Brain microvascular endothelial cell (primary cell): ENCODE data around the gene RUBCNL.

Source experiments
- DNase-seq: peaks from one replicate; pipeline ENCODE4 v3.0.0-alpha.2; 2020
- H3K27ac ChIP-seq: fragments of 250-450 bp; sonication (Bioruptor Pico); 2 replicates; pipeline ENCODE4 v1.5.1; 2020; ENCODE audit warnings: mild to moderate bottlenecking, moderate library complexity
- H3K27me3 ChIP-seq: fragments of 250-450 bp; sonication (Bioruptor Pico); replicated peaks from 2 replicates; pipeline ENCODE4 v1.5.1; 2020; ENCODE audit warnings: mild to moderate bottlenecking
- H3K36me3 ChIP-seq: fragments of 250-450 bp; sonication (Bioruptor Pico); replicated peaks from 2 replicates; pipeline ENCODE4 v1.5.1; 2020; ENCODE audit warnings: mild to moderate bottlenecking
- H3K4me3 ChIP-seq: 2 replicates; pipeline ENCODE4 v1.5.1; 2011; ENCODE audit warnings: low read depth, mild to moderate bottlenecking, control low read depth, low read length, moderate library complexity
- in situ Hi-C: cut with HindIII; loops from 2 replicates; pipeline ENCODE4 v1.10.0; 2017; ENCODE audit warnings: low sequenced_read_pairs, low pct_ligation_motif_present
- TF ChIP-seq, protein P1 (sequence below): IDR thresholded peaks from 2 replicates; pipeline ENCODE4 v1.5.1; 2011; ENCODE audit warnings: low read depth, mild to moderate bottlenecking, moderate library complexity, low read length, control low read depth, inconsistent platforms; ENCODE audit errors: missing control alignments

Gene RUBCNL

DNA sequence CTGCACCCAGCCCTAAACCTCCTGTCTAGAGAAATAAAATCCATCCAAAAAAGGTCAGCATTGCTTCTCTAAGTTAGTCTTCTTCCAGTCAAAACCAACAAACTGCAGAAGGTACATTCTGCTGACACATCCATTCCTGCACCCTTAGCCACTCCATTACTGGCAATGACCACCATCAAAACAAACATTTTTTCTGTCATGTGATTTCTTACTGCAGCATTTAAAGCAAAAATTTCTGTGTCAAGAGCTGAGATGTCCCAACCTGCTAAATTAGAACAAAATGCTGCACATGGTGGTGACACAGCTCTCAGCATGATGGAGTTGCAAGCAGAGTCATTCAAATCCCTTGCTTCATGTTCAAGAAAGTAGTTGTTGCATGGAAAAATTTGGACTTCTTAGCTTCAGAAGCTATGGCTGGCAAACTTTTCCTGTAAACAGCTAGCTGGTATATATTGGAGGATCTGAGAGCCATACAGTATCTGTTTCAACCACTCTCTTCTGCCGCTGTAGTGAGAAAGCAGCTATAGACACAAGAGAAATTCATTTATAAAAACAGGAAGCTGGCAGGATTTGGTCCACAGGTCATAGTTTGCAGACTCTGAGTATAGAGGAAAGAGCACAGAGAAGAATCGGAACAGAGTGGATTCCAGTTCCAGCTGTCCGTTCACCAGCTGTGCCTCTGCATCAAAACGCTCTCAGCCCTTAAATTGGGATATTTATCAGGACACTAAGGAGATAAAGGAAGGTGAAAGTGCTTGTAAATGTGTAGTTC is 17.4 kb downstream of the RUBCNL start:
- peak; percentile 81 for DNase-seq
- in situ Hi-C loops: no loop called here
- no peaks in the 10 kb centered on the region for H3K36me3 ChIP-seq

DNA sequence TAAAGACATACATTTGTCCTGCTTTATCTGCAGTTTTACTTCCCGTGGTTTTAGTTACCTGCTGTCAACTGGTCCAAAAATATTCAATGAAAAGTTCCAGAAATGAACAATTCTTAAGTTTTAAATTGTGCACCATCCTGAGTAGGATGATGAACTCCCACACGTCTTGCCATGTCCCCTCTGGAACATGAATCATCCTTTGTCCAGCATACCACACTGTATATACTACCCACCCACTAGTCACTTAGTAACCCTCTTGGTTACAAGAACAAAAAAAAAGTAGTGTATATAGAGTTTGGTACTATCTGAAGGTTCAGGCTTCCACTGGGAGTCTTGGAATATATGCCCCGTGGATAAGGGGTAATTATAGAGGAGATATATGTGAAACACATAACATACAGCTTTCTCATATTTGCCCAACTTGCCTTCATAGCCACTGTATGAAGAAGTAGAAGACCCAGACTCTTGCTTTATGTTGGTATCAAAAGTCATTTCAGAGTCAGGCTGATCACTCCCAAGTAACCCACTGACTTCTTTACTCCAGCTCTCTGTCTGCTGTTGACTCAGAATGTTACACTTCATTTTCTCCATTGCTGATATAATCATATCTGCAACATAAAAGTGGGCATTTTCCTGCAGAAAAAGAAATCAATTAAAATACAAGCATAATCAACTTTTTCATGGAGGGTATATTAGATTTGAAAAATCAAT is 19.3 kb downstream of the RUBCNL start:
- in situ Hi-C loops: no loop called here
- TF ChIP-seq, protein P1, sequence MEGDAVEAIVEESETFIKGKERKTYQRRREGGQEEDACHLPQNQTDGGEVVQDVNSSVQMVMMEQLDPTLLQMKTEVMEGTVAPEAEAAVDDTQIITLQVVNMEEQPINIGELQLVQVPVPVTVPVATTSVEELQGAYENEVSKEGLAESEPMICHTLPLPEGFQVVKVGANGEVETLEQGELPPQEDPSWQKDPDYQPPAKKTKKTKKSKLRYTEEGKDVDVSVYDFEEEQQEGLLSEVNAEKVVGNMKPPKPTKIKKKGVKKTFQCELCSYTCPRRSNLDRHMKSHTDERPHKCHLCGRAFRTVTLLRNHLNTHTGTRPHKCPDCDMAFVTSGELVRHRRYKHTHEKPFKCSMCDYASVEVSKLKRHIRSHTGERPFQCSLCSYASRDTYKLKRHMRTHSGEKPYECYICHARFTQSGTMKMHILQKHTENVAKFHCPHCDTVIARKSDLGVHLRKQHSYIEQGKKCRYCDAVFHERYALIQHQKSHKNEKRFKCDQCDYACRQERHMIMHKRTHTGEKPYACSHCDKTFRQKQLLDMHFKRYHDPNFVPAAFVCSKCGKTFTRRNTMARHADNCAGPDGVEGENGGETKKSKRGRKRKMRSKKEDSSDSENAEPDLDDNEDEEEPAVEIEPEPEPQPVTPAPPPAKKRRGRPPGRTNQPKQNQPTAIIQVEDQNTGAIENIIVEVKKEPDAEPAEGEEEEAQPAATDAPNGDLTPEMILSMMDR: no peak
- Histone ChIP-seq H3K36me3 (no peaks in the 10 kb centered on the region), H3K4me3 (no peak overlapping the region), H3K27ac (no peak overlapping the region), H3K27me3 (no peaks in the 10 kb centered on the region)
- DNase-seq: peak; percentile 63

More for the DNA sequence above, 17.4 kb downstream of the RUBCNL start:
- TF ChIP-seq, protein P1: no peak
- Histone ChIP-seq H3K27ac (peak overlapping the region; percentile 35), H3K4me3 (no peak overlapping the region), H3K27me3 (no peaks in the 10 kb centered on the region)

DNA sequence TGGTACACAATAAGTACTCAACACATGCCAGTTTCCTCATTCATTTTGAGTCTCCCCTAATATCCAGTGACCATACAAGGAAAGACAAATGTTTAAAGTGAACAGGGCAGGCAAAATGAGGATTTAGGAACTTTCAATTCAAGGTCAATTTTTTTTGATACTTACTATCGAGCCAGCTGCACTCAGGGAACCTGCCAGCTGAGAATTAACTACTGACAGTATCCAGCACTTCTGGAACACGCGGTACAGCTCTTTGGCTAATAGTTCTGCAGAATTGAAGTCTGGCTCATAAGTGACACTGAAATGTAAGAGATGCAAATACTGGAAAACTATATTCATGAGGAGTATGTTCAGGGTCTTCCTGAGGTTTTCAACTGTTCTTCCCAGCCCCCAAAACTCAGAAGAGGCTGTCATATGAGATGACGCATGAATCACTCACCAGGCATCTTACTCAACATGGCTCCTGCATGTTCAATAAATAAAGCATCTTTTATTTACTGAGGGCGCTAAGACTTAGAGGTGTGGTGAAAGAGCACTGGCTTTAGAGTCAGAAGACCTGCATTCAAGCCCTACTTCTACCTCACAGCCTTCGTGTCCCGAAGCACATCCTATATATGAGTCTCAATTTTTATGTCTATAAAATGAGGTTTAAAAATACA is 25.6 kb downstream of the RUBCNL start:
- Histone ChIP-seq H3K36me3 (no peaks in the 10 kb centered on the region), H3K4me3 (no peak overlapping the region), H3K27ac (no peak overlapping the region), H3K27me3 (no peaks in the 10 kb centered on the region)
- in situ Hi-C loops: no loop called here
- TF ChIP-seq, protein P1: no peak
- peak; percentile 23 for DNase-seq

DNA sequence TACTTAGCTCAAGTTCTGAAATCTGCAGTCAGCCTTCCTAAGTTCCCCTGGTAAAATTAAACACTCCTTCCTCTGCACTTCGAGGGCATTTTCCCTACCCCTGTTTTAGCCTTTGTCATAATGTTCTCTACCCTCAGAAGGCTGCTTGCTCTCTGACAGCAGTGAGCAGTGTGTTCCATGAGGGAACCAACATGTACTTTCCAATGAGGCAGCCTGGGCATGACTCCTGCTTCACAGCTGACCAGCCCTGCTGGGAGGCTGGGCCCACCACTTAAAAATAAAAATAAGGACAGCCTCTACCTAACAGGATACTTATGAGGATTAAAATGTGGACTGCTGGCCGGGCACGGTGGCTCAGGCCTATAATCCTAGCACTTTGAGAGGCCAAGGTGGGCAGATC is 26.4 kb downstream of the RUBCNL start:
- H3K36me3 ChIP-seq: no peaks in the 10 kb centered on the region
- in situ Hi-C loops: no loop called here
- TF ChIP-seq, protein P1: no peak
- H3K27ac ChIP-seq: no peak overlapping the region
- DNase-seq: no peak
- H3K4me3 ChIP-seq: no peak overlapping the region
- no peaks in the 10 kb centered on the region for H3K27me3 ChIP-seq

DNA sequence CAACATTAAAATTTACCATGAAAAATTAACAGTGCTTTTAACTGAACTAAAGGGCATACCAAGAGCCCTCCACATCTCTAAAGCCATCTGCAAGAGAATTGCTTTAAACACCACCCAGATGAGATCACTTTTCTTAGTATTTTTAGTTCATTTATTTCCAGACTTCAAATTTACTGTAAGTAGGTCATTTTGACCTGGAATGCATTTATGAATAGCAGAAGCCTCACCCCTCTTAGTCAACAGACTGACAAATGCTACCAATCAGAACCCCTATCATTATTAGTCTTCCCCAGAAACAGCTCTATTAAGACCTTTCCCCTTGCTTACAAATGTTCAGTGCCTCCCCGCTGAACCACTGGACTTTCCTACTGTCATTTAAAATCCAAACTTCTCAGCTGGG is 27.3 kb downstream of the RUBCNL start:
- peak; percentile 14 for DNase-seq
- no peak overlapping the region for H3K4me3 ChIP-seq
- no peaks in the 10 kb centered on the region for H3K27me3 ChIP-seq
- H3K36me3 ChIP-seq: no peaks in the 10 kb centered on the region
- in situ Hi-C loops: no loop called here
- no peak overlapping the region for H3K27ac ChIP-seq
- TF ChIP-seq, protein P1: no peak
